H9 (cell line): ENCODE results near the gene MRGPRF. TPM values are rescaled to one million over a fixed set of nuclear protein-coding genes. Genes with fewer than 3 reads are reported as not detected.

Source experiments
- DNase-seq: peaks from one replicate; pipeline ENCODE4 v3.0.0-alpha.2; 2017
- H2AFZ ChIP-seq: one replicate; pipeline ENCODE4 v1.6.1; 2013; ENCODE audit warnings: mild to moderate bottlenecking, low read length, control low read depth, moderate library complexity
- H2AK5ac ChIP-seq: 2 replicates; pipeline ENCODE4 v1.6.1; 2013; ENCODE audit warnings: low read length, control low read depth, mixed read lengths; ENCODE audit not compliant: insufficient read length
- H2BK120ac ChIP-seq: one replicate; pipeline ENCODE4 v1.6.1; 2013; ENCODE audit warnings: low read depth, mild to moderate bottlenecking, low read length, control low read depth, inconsistent platforms; ENCODE audit not compliant: poor library complexity, severe bottlenecking
- H2BK12ac ChIP-seq: 2 replicates; pipeline ENCODE4 v1.6.1; 2013; ENCODE audit warnings: low read length, control low read depth, mixed read lengths, low read depth; ENCODE audit not compliant: insufficient read length
- H2BK15ac ChIP-seq: 2 replicates; pipeline ENCODE4 v1.6.1; 2013; ENCODE audit warnings: low read depth, low read length, control low read depth
- H2BK20ac ChIP-seq: one replicate; pipeline ENCODE4 v1.6.1; 2013; ENCODE audit warnings: low read depth, mild to moderate bottlenecking, low read length, control low read depth, inconsistent platforms; ENCODE audit not compliant: poor library complexity, severe bottlenecking
- H2BK5ac ChIP-seq: 2 replicates; pipeline ENCODE4 v1.6.1; 2013; ENCODE audit warnings: low read length, control low read depth, mixed read lengths; ENCODE audit not compliant: insufficient read length
- H3K14ac ChIP-seq: 2 replicates; pipeline ENCODE4 v1.6.1; 2013; ENCODE audit warnings: low read length, control low read depth; ENCODE audit not compliant: insufficient read depth
- H3K18ac ChIP-seq: 2 replicates; pipeline ENCODE4 v1.6.1; 2013; ENCODE audit warnings: low read depth, mild to moderate bottlenecking, mixed read lengths, low read length, control low read depth; ENCODE audit not compliant: insufficient read length
- H3K23ac ChIP-seq: 2 replicates; pipeline ENCODE4 v1.6.1; 2013; ENCODE audit warnings: low read length, control low read depth, mixed read lengths, low read depth; ENCODE audit not compliant: insufficient read length
- H3K23me2 ChIP-seq: 2 replicates; pipeline ENCODE4 v1.6.1; 2013; ENCODE audit warnings: low read depth, mild to moderate bottlenecking, mixed read lengths, low read length, control low read depth; ENCODE audit not compliant: insufficient read length, poor library complexity, severe bottlenecking
- H3K27ac ChIP-seq: 2 replicates; pipeline ENCODE4 v1.5.1; 2013; ENCODE audit warnings: low read length, control low read depth, mixed read lengths, low read depth; ENCODE audit not compliant: insufficient read length
- H3K27me3 ChIP-seq: 2 replicates; pipeline ENCODE4 v1.6.1; 2013; ENCODE audit warnings: low read length, control low read depth, inconsistent platforms; ENCODE audit not compliant: insufficient read depth
- H3K4ac ChIP-seq: 2 replicates; pipeline ENCODE4 v1.6.1; 2013; ENCODE audit warnings: low read depth, mild to moderate bottlenecking, control low read depth, inconsistent platforms, low read length, moderate library complexity
- H3K4me1 ChIP-seq: 2 replicates; pipeline ENCODE4 v1.6.1; 2013; ENCODE audit warnings: low read length, control low read depth, inconsistent platforms; ENCODE audit not compliant: insufficient read depth
- H3K4me2 ChIP-seq: 2 replicates; pipeline ENCODE4 v1.6.1; 2013; ENCODE audit warnings: low read length, control low read depth, mixed read lengths; ENCODE audit not compliant: insufficient read length, insufficient read depth
- H3K56ac ChIP-seq: 2 replicates; pipeline ENCODE4 v1.6.1; 2013; ENCODE audit warnings: low read depth, mild to moderate bottlenecking, mixed read lengths, low read length, control low read depth; ENCODE audit not compliant: insufficient read length
- H3K79me1 ChIP-seq: 2 replicates; pipeline ENCODE4 v1.6.1; 2013; ENCODE audit warnings: low read depth, mild to moderate bottlenecking, moderate library complexity, low read length, control low read depth, inconsistent platforms; ENCODE audit not compliant: insufficient read depth, poor library complexity, severe bottlenecking
- H3K79me2 ChIP-seq: 2 replicates; pipeline ENCODE4 v1.6.1; 2013; ENCODE audit warnings: low read length, control low read depth, inconsistent platforms; ENCODE audit not compliant: insufficient read depth
- H3K9ac ChIP-seq: 2 replicates; pipeline ENCODE4 v1.6.1; 2013; ENCODE audit warnings: low read length, control low read depth, mixed read lengths; ENCODE audit not compliant: insufficient read length; ENCODE audit errors: extremely low read depth
- H3K9me3 ChIP-seq: one replicate; pipeline ENCODE4 v1.6.1; 2013; ENCODE audit warnings: low read depth, low read length, inconsistent platforms; ENCODE audit not compliant: control insufficient read depth
- H3T11ph ChIP-seq: one replicate; pipeline ENCODE4 v1.6.1; 2013; ENCODE audit warnings: mild to moderate bottlenecking, low read length, control low read depth, inconsistent platforms
- H4K20me1 ChIP-seq: one replicate; pipeline ENCODE4 v1.6.1; 2013; ENCODE audit not compliant: control insufficient read depth, insufficient read length, insufficient read depth
- H4K5ac ChIP-seq: 2 replicates; pipeline ENCODE4 v1.6.1; 2013; ENCODE audit warnings: low read depth, mild to moderate bottlenecking, mixed read lengths, low read length, control low read depth; ENCODE audit not compliant: insufficient read length
- H4K8ac ChIP-seq: replicated peaks from 2 replicates; pipeline ENCODE4 v1.6.1; 2013; ENCODE audit warnings: low read length, control low read depth, mixed read lengths, low read depth; ENCODE audit not compliant: insufficient read length
- H4K91ac ChIP-seq: 2 replicates; pipeline ENCODE4 v1.6.1; 2013; ENCODE audit warnings: low read depth, mild to moderate bottlenecking, moderate library complexity, mixed read lengths, low read length, control low read depth; ENCODE audit not compliant: insufficient read length
- H3K27ac Mint-ChIP-seq, 3 experiments: 2 replicates in 2 of 3; 3 replicates in 1 of 3; pipeline ENCODE4 v1.8.0; 2020 to 2021; ENCODE audit warnings: mixed read lengths in 3 of 3, mild to moderate bottlenecking in 1 of 3, moderate library complexity in 1 of 3
- H3K27me3 Mint-ChIP-seq: 2 replicates; pipeline ENCODE4 v1.8.0; 2021; ENCODE audit warnings: low read depth, mild to moderate bottlenecking, moderate library complexity, mixed read lengths
- H3K36me3 Mint-ChIP-seq, 3 experiments: 2 replicates in 2 of 3; 3 replicates in 1 of 3; pipeline ENCODE4 v1.8.0; 2020 to 2021; ENCODE audit warnings: low read depth in 3 of 3, mixed read lengths in 3 of 3; ENCODE audit not compliant: insufficient read depth in 1 of 3
- H3K4me1 Mint-ChIP-seq, 2 experiments: 2 replicates each; pipeline ENCODE4 v1.8.0; 2020; ENCODE audit warnings: mixed read lengths in 2 of 2
- H3K4me3 Mint-ChIP-seq, 2 experiments: 2 replicates in 1 of 2; 3 replicates in 1 of 2; pipeline ENCODE4 v1.8.0; 2020 to 2021; ENCODE audit warnings: mild to moderate bottlenecking in 2 of 2, mixed read lengths in 2 of 2, moderate library complexity in 1 of 2
- H3K9me3 Mint-ChIP-seq, 2 experiments: 2 replicates in 1 of 2; 3 replicates in 1 of 2; pipeline ENCODE4 v1.8.0; 2020; ENCODE audit warnings: mild to moderate bottlenecking in 2 of 2, mixed read lengths in 2 of 2, moderate library complexity in 1 of 2
- CTCF ChIP-seq: fragments of 200-600 bp; sonication (generic); conservative IDR thresholded peaks from 3 replicates; pipeline ENCODE4 v1.8.0; 2021; ENCODE audit warnings: antibody characterized with exemption, mild to moderate bottlenecking
- WGBS: extraction: QIAGEN DNeasy Blood & Tissue Kit; methylation state at CpG from one replicate; pipeline ENCODE4 v1.1.7; 2013; ENCODE audit warnings: missing lambda C conversion rate, low lambda C conversion rate, mixed read lengths; ENCODE audit not compliant: insufficient read length; ENCODE audit errors: extremely low coverage; 5-methylcytosine and 5-hydroxymethylcytosine counted together
- total RNA-seq: library from RNA; stranded (reverse); gene quantifications from 2 replicates; pipeline ENCODE4 v1.2.1, GENCODE V29; 2021

MRGPRF gene
- total RNA-seq, 1 experiment from 2014 or later = 4.0 TPM

GRCh38 chr11:69022260-69022659, 9.2 kb upstream of the MRGPRF start:
- H2BK20ac ChIP-seq = no peak overlapping the region
- DNase-seq = no peak
- H4K8ac ChIP-seq = no peak overlapping the region
- H4K91ac ChIP-seq = no peak overlapping the region
- no peak overlapping the region for H3K9ac ChIP-seq
- no peak overlapping the region for H2AFZ ChIP-seq
- no peak overlapping the region for H3K18ac ChIP-seq
- no peaks in the 10 kb centered on the region for H3K9me3 ChIP-seq
- H3K4me1 ChIP-seq = no peaks in the 10 kb centered on the region
- H3K27ac Mint-ChIP-seq = peak overlapping the region in 1 of 3 experiments; percentile 23; a peak in 2 of 7 replicates
- H3K9me3 Mint-ChIP-seq = no peaks in the 10 kb centered on the region
- H2BK120ac ChIP-seq = no peak overlapping the region
- H4K5ac ChIP-seq = no peak overlapping the region
- H3K56ac ChIP-seq = no peak overlapping the region
- no peak overlapping the region for H2BK15ac ChIP-seq
- H3T11ph ChIP-seq = no peak overlapping the region
- H3K4me1 Mint-ChIP-seq = no peaks in the 10 kb centered on the region; a peak in 1 of 4 replicates
- no peaks in the 10 kb centered on the region for H3K36me3 Mint-ChIP-seq
- H3K79me2 ChIP-seq = no peaks in the 10 kb centered on the region
- H3K4me2 ChIP-seq = no peak overlapping the region
- WGBS = no CpG with 5 or more reads among the region's 10 CpGs
- no peak overlapping the region for H3K4me3 Mint-ChIP-seq
- H4K20me1 ChIP-seq = no peaks in the 10 kb centered on the region
- TF ChIP-seq CTCF = no peak
- H3K23ac ChIP-seq = no peak overlapping the region
- no peak overlapping the region for H2BK5ac ChIP-seq
- no peaks in the 10 kb centered on the region for H3K23me2 ChIP-seq
- H3K4ac ChIP-seq = no peak overlapping the region
- no peak overlapping the region for H3K14ac ChIP-seq
- no peak overlapping the region for H3K27ac ChIP-seq
- H2BK12ac ChIP-seq = no peak overlapping the region
- H3K27me3 ChIP-seq = no peaks in the 10 kb centered on the region
- H3K27me3 Mint-ChIP-seq = peaks cover 4% of the 10 kb centered on the region
- H2AK5ac ChIP-seq = no peak overlapping the region
- no peaks in the 10 kb centered on the region for H3K79me1 ChIP-seq
